ENCODE results near the gene SP110. TPM values are rescaled to one million over a fixed set of nuclear protein-coding genes. Genes with fewer than 3 reads are reported as not detected.

Gene SP110
- total and polyA plus RNA-seq, 2 experiments from 2014 or later, result 2.3 to 8.2 TPM

GRCh38 chr2:230256733-230257332 lies 37.0 kb upstream of the SP110 start (continued):
- TF ChIP-seq EZH2phosphoT487 (IDR thresholded peaks at IDR 0.05; ENCODE audit: unreplicated experiment) (no peak), EZH2 (IDR thresholded peaks at IDR 0.05; ENCODE audit: low read depth, unreplicated experiment) (no peak), ZNF462 (CRISPR knock-in tag; IDR thresholded peaks at IDR 0.05) (no peak)

- H3K4me1 ChIP-seq (ENCODE audit: insufficient read depth), result no peaks in the 10 kb centered on the region
- no peak overlapping the region for H3K27ac Mint-ChIP-seq
- no peaks in the 10 kb centered on the region for H3K27me3 ChIP-seq (ENCODE audit: insufficient read depth)
- H3K9me3 Mint-ChIP-seq, result no peaks in the 10 kb centered on the region
- no peaks in the 10 kb centered on the region for H3K27me3 Mint-ChIP-seq (ENCODE audit: insufficient read depth, low read depth, poor library complexity)
- H3K9me2 ChIP-seq (ENCODE audit: insufficient read depth), result no peaks in the 10 kb centered on the region
- TF ChIP-seq ZNF331 (CRISPR knock-in tag; IDR thresholded peaks at IDR 0.05; ENCODE audit: low read depth) (no peak), CTCF (conservative IDR thresholded peaks at IDR 0.05; ENCODE audit: low read depth in 2 of 2) (no peak), STAT1 (IDR thresholded peaks at IDR 0.05; ENCODE audit: unreplicated experiment) (no peak), POLR2AphosphoS5 (IDR thresholded peaks at IDR 0.05; ENCODE audit: low read depth) (no peak)
- no peaks in the 10 kb centered on the region for H4K20me1 ChIP-seq (replicated peaks; ENCODE audit: insufficient read depth)
- H3K27ac ChIP-seq (ENCODE audit: low read depth), result no peak overlapping the region
- no peaks in the 10 kb centered on the region for H3K79me2 ChIP-seq (replicated peaks; ENCODE audit: insufficient read depth)
- H3K4me2 ChIP-seq, result no peak overlapping the region
- no peak overlapping the region for H3K4me3 Mint-ChIP-seq
- no peak for ATAC-seq
- 0 out of 2 replicates have a peak overlapping the region, but pooled peaks have one; percentile 7 for H2AFZ ChIP-seq
- H3F3A ChIP-seq (replicated peaks; ENCODE audit: low read depth), result no peaks in the 10 kb centered on the region
- H3K36me3 Mint-ChIP-seq (ENCODE audit: low read depth), result no peaks in the 10 kb centered on the region
- H3K36me3 ChIP-seq (ENCODE audit: insufficient read depth), result no peaks in the 10 kb centered on the region
- H3K4me3 ChIP-seq, result no peak overlapping the region
- no peak for DNase-seq (ENCODE audit: low spot score)
- no peaks in the 10 kb centered on the region; the same call in 2 of the 3 replicates for H3K4me1 Mint-ChIP-seq
These were observed 34.5 kb upstream of the SP110 start for GRCh38 chr2:230254152-230254881.

All from GM23338 (cell line).